Neural progenitor cell (in vitro differentiated cells): ENCODE measurements around the gene CD300LD. TPM values are rescaled to one million over a fixed set of nuclear protein-coding genes. Genes with fewer than 3 reads are reported as not detected.

Experiments used
- DNase-seq: peaks from one replicate; pipeline ENCODE4 v3.0.0-alpha.2; 2016; ENCODE audit warnings: low spot score
- H2AFZ ChIP-seq: fragments of 200-600 bp; sonication (generic); replicated peaks from 2 replicates; pipeline ENCODE4 v1.6.1; 2016; ENCODE audit warnings: antibody characterized with exemption
- H3F3A ChIP-seq: fragments of 200-600 bp; sonication (generic); 2 replicates; pipeline ENCODE4 v1.6.1; 2016; ENCODE audit warnings: antibody characterized with exemption, low read depth
- H3K27ac ChIP-seq: fragments of 200-600 bp; sonication (generic); 2 replicates; pipeline ENCODE4 v1.5.1; 2016; ENCODE audit warnings: mild to moderate bottlenecking
- H3K27me3 ChIP-seq: fragments of 200-600 bp; sonication (generic); 2 replicates; pipeline ENCODE4 v1.6.1; 2016; ENCODE audit warnings: mild to moderate bottlenecking, moderate library complexity
- H3K36me3 ChIP-seq: fragments of 200-600 bp; sonication (generic); 2 replicates; pipeline ENCODE4 v1.5.1; 2016
- H3K4me1 ChIP-seq: fragments of 200-600 bp; sonication (generic); 2 replicates; pipeline ENCODE4 v1.6.1; 2016; ENCODE audit warnings: mixed run types
- H3K4me2 ChIP-seq: fragments of 200-600 bp; sonication (generic); 2 replicates; pipeline ENCODE4 v1.6.1; 2016
- H3K4me3 ChIP-seq: fragments of 200-600 bp; sonication (generic); 2 replicates; pipeline ENCODE4 v1.5.1; 2016
- H3K79me2 ChIP-seq: fragments of 200-600 bp; sonication (generic); 2 replicates; pipeline ENCODE4 v1.6.1; 2016; ENCODE audit warnings: low read depth
- H3K9ac ChIP-seq: fragments of 200-600 bp; sonication (generic); 2 replicates; pipeline ENCODE4 v1.6.1; 2016
- H3K9me3 ChIP-seq: fragments of 200-600 bp; sonication (generic); 2 replicates; pipeline ENCODE4 v1.5.1; 2016; ENCODE audit warnings: low read depth
- H4K20me1 ChIP-seq: fragments of 200-600 bp; sonication (generic); 2 replicates; pipeline ENCODE4 v1.6.1; 2016; ENCODE audit warnings: low read depth
- H3K27ac Mint-ChIP-seq: 3 replicates; pipeline ENCODE4 v1.8.0; 2021; ENCODE audit warnings: mixed read lengths
- H3K27me3 Mint-ChIP-seq: 2 replicates; pipeline ENCODE4 v1.8.0; 2022; ENCODE audit warnings: low read depth, mild to moderate bottlenecking, inconsistent platforms, moderate library complexity, mixed read lengths; ENCODE audit not compliant: insufficient read depth
- H3K36me3 Mint-ChIP-seq: 3 replicates; pipeline ENCODE4 v1.8.0; 2021; ENCODE audit warnings: mixed read lengths
- H3K4me1 Mint-ChIP-seq: 3 replicates; pipeline ENCODE4 v1.8.0; 2021; ENCODE audit warnings: mixed read lengths
- H3K4me3 Mint-ChIP-seq: 3 replicates; pipeline ENCODE4 v1.8.0; 2021; ENCODE audit warnings: mild to moderate bottlenecking, moderate library complexity, mixed read lengths
- H3K9me3 Mint-ChIP-seq: 3 replicates; pipeline ENCODE4 v1.8.0; 2020; ENCODE audit warnings: mixed read lengths
- CTCF ChIP-seq: fragments of 200-600 bp; sonication (generic); IDR thresholded peaks from 2 replicates; pipeline ENCODE4 v1.5.1; 2017; ENCODE audit warnings: antibody characterized with exemption, mild to moderate bottlenecking
- EZH2 ChIP-seq: fragments of 200-600 bp; sonication (generic); IDR thresholded peaks from 2 replicates; pipeline ENCODE4 v1.6.1; 2017; ENCODE audit warnings: antibody characterized with exemption, mild to moderate bottlenecking, moderate library complexity
- EZH2phosphoT487 ChIP-seq: fragments of 200-600 bp; sonication (generic); IDR thresholded peaks from 2 replicates; pipeline ENCODE4 v1.6.1; 2017; ENCODE audit warnings: antibody characterized with exemption
- total RNA-seq: library from RNA; depleted of rRNA; stranded (reverse); fragments of >200 nt; gene quantifications from 2 replicates; pipeline ENCODE4 v1.2.3, GENCODE V29; 2015; ENCODE audit warnings: low replicate concordance

CD300LD gene
- total RNA-seq, 1 donor from 2014 or later, result not detected

GRCh38 chr17:74539281-74539820 is 52.7 kb downstream of the CD300LD start:
- peaks cover 5% of the 10 kb centered on the region for H3K27me3 Mint-ChIP-seq
- H3K4me3 Mint-ChIP-seq, result no peak overlapping the region
- H3K9me3 ChIP-seq, result no peaks in the 10 kb centered on the region
- no peak overlapping the region for H3K27ac Mint-ChIP-seq
- no peak overlapping the region for H3K4me2 ChIP-seq
- no peak for TF ChIP-seq CTCF
- H3K4me1 ChIP-seq, result no peaks in the 10 kb centered on the region
- no peak overlapping the region for H3K9ac ChIP-seq
- peaks cover 28% of the 10 kb centered on the region for H3K27me3 ChIP-seq
- peaks cover 3% of the 10 kb centered on the region for H3K9me3 Mint-ChIP-seq
- no peaks in the 10 kb centered on the region for H3K79me2 ChIP-seq
- DNase-seq, result no peak
- no peaks in the 10 kb centered on the region for H3K36me3 Mint-ChIP-seq
- no peaks in the 10 kb centered on the region for H4K20me1 ChIP-seq
- no peaks in the 10 kb centered on the region for H3K36me3 ChIP-seq
- H3K27ac ChIP-seq, result no peak overlapping the region
- H3F3A ChIP-seq, result no peaks in the 10 kb centered on the region
- no peak overlapping the region for H2AFZ ChIP-seq
- no peak overlapping the region for H3K4me3 ChIP-seq
- peaks cover 2% of the 10 kb centered on the region for H3K4me1 Mint-ChIP-seq

- Histone ChIP-seq H3K4me2 (no peak overlapping the region), H3K4me1 (no peaks in the 10 kb centered on the region), H3K27ac (no peak overlapping the region), H2AFZ (no peak overlapping the region), H3K9ac (no peak overlapping the region), H3K9me3 (no peaks in the 10 kb centered on the region), H3K36me3 (no peaks in the 10 kb centered on the region), H4K20me1 (no peaks in the 10 kb centered on the region), H3F3A (no peaks in the 10 kb centered on the region), H3K27me3 (peaks cover 28% of the 10 kb centered on the region), H3K79me2 (no peaks in the 10 kb centered on the region), H3K4me3 (no peak overlapping the region)
- H3K27ac Mint-ChIP-seq, result no peak overlapping the region
- DNase-seq, result no peak
- no peaks in the 10 kb centered on the region for H3K36me3 Mint-ChIP-seq
- peaks cover 8% of the 10 kb centered on the region for H3K27me3 Mint-ChIP-seq
- no peaks in the 10 kb centered on the region for H3K4me1 Mint-ChIP-seq
- TF ChIP-seq EZH2phosphoT487 (no peak), EZH2 (no peak), CTCF (no peak)
- no peak overlapping the region for H3K4me3 Mint-ChIP-seq
- peaks cover 3% of the 10 kb centered on the region for H3K9me3 Mint-ChIP-seq
These were observed 55.2 kb downstream of the CD300LD start for GRCh38 chr17:74536890-74537289.

DNA sequence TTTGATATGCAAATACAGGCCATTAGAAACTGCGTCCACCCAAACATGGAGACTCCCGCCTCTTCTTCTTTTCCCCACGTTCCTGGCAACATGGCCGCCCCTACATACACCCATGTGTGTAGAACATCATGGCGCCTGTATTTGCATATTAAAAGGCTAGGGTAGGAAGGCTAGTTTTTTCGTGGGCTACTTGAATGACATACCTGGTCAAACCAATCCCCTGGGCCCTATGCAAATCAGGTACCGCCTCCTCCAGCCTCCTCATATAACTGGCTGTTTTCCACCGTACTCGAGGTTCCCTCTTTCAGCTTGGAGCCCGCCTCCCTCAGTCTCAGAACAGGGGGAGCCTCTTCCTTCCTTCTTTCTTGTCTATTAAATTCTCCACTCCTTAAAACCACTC is 60.0 kb downstream of the CD300LD start:
- H3K27ac ChIP-seq, result no peak overlapping the region
- no peak for TF ChIP-seq EZH2phosphoT487
- no peak for TF ChIP-seq EZH2
- TF ChIP-seq CTCF, result no peak
- no peak overlapping the region for H2AFZ ChIP-seq
- no peak for DNase-seq
- H3K36me3 ChIP-seq, result no peaks in the 10 kb centered on the region
- Mint-ChIP-seq H3K27ac (no peak overlapping the region), H3K4me3 (no peak overlapping the region), H3K9me3 (peaks cover 6% of the 10 kb centered on the region), H3K4me1 (no peaks in the 10 kb centered on the region), H3K27me3 (peaks cover 11% of the 10 kb centered on the region), H3K36me3 (no peaks in the 10 kb centered on the region)
- H3K9me3 ChIP-seq, result no peaks in the 10 kb centered on the region
- H3K4me2 ChIP-seq, result no peak overlapping the region
- H3F3A ChIP-seq, result no peaks in the 10 kb centered on the region
- H3K27me3 ChIP-seq, result peaks cover 23% of the 10 kb centered on the region
- H3K4me3 ChIP-seq, result no peak overlapping the region
- no peaks in the 10 kb centered on the region for H3K79me2 ChIP-seq
- no peak overlapping the region for H3K9ac ChIP-seq
- no peaks in the 10 kb centered on the region for H4K20me1 ChIP-seq
- no peaks in the 10 kb centered on the region for H3K4me1 ChIP-seq
